ENCODE results near the gene MEI1.

- no peak for TF ChIP-seq CTCF (optimal IDR thresholded peaks at IDR 0.05 in 1 of 3, IDR thresholded peaks at IDR 0.05 in 1 of 3, conservative IDR thresholded peaks at IDR 0.05 in 1 of 3; ENCODE audit: extremely low read depth in 1 of 3, insufficient read depth in 2 of 3, low read length in 3 of 3)
- TF ChIP-seq EZH2 (IDR thresholded peaks at IDR 0.05; ENCODE audit: low read length), result no peak
Measured at GRCh38 chr22:41650229-41650628, 49.1 kb upstream of the MEI1 start.
